ENCODE results near the gene TMED1.

Gene TMED1

DNA sequence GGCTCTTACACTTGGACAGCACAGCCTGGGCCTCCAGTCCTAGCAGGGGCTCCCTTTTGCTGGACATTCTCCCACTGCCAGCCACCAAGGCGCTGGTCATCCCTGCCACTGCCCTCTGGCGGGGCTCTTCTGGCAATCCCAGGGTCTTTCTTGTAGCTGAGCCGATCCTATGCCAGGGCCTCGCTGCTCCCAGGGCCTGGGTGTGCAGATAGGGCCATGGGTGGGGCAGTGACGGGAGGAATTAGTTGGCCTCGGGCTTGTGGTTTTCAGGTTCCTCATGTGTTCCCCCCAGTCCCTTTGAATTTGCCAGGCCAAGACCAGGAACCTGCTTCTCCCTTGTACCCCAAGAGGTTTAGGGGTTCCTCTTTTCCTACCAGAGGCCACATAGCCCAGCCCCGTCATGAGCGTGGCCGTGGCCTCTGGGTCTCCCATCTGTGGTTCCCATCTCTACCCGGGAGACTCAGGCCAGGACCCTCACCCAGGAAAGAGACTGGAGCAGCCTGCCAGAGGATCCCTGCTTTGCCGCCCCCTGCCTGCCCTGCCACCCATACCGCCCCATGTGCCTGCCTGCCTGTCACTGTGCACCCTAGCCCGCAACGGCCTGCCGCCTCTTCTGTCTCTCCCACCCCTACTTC, 26.2 kb downstream of the TMED1 start:
- no peak for DNase-seq (ENCODE audit: low spot score)

DNA sequence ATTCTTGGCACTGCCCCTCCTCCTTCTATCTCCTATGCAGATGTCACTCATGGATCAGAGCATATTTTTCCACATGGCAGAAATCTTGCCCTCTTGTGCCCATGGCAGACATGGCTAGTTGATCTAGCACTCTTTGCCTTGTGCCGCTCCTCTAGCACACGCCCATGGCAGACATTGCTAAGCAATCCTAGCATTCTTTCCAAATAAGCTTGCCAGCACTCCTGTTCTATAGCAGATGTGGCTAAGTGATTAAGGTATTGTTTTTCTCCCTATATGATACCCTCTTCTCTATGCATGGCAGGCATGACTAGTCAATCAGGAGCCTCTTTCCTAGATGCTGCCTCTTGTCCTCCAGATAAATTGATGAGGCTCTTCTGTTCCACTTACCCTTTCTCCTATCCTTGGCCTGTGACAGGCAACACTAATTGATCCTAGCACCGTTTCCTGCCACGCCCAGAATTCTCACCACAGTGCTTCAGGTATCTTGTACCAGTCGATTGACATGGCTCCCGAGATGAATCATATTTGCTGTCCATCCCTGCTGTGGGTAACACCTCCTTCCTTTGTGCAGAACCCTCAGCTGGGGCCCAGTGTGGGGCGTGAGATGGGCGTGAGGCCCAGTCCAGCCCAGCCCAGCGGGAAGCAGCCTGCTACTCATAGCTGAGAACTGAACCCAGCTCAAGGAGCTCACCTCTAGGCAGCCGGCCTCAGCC, 26.9 kb downstream of the TMED1 start:
- no peak for DNase-seq (ENCODE audit: low spot score)

DNA sequence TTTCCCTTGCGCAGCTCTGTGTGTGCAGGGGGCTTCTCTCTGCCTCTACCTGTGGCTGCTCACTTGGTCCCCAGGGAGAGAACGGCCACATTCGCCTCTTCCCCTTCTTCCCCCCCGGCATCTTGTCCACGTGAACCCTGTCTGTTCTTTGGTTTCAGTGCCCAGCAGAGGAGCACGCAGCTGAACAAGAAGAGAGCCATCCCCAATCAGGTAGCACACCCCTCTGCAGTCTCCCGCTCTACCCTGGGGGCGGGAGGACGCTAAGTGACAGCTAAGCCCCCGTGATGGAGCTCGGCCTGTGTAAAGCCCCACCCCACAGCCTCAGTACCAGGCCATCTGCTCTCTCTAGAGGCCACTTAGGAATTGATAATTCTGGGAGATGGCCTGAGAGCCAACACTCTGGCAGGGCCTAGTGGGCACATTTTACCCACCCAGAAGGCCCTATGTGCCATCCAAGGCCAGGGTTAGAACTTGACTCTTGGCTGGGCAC, 30.2 kb downstream of the TMED1 start:
- no peak for DNase-seq (ENCODE audit: low spot score)

DNA sequence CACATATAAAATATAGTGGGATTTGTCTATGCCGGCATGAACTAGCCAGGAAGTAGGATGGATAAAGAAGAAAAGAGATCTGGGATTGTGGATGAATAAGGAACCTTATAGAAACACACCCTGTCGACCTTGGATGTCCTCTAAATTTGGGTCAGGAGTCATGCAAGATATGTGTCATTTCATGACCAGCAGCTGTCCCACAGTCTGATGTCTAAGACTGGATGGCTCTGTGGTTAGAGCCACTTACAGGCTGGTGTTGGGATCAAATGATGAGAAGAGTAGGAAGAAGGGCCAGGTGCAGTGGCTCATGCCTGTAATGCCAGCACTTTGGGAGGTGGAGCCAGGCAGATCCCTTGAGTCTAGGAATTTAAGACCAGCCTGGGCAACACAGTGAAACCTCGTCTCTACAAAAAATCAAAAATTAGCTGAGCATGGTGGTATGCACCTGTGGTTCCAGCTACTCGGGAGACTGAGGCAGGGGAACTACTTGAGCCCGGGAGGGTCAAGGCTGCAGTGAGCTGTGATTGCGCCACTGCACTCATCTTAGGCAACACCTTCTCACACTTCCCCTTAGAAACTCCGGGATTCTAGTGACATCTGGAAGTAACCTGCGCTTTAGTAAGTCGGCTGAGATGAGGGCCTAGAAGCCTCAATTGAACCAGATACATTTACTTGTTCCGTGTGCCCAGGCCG, 30.8 kb downstream of the TMED1 start:
- no peak for DNase-seq (ENCODE audit: low spot score)

DNA sequence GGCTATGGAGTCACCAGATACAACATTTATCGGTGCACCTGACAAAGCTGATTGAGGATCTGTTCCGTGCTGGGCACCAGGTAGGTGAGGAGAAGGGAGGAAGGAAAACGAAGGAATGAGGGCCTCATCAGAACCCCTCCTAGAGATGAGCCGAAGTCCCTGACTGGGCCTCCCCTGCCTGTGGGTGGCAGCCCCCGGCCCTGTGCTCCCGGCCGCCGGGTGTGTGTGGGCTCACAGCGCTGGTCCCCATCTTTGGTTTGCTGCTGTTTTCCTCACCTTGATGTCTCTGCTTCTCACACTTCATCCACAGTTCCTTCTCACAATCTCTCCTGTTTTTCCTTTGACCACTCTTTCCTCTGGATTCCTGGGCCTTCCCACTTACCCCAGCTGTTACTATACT, 32.8 kb downstream of the TMED1 start:
- DNase-seq (ENCODE audit: low spot score), result no peak

DNA sequence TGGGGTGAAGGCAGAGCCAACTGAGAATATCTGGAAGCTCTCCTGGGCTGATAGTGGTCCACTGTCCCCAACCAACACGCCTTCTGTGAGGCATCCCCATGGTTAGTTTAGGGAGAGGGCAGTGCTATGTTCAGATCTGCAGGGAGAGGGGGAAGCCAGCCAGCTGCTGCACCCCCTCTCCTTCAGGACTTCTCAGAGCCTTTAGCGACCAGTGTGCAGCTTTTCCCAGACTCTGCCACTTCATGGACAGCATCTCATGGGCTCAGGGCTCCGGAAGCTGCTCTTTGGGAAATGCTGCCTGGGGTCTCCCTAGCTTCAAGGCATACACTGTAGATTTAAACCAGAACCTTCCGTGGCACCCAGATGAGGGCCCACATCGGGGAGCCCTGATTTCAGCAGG, 33.5 kb downstream of the TMED1 start:
- DNase-seq (ENCODE audit: low spot score), result no peak

DNA sequence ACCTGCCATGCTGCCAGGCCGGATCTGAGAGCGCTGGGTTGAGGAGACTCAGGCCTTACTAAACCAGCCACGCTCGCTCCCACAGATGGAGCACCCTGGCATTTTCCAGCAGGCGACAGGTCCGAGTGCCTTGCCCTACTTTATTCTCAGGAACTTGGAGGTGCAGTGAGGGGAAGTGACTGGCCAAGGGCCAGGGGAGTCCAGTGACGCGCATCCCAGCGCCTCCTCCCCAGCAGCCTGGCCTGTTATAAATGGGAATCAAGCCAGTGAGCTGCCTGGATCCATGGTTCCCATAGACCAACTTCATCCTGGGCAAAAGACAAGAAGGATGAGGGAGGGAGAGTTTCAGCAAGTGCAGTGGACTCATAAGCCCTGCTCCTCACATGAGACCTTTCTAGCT, 35.5 kb downstream of the TMED1 start:
- no peak for DNase-seq (ENCODE audit: low spot score)

DNA sequence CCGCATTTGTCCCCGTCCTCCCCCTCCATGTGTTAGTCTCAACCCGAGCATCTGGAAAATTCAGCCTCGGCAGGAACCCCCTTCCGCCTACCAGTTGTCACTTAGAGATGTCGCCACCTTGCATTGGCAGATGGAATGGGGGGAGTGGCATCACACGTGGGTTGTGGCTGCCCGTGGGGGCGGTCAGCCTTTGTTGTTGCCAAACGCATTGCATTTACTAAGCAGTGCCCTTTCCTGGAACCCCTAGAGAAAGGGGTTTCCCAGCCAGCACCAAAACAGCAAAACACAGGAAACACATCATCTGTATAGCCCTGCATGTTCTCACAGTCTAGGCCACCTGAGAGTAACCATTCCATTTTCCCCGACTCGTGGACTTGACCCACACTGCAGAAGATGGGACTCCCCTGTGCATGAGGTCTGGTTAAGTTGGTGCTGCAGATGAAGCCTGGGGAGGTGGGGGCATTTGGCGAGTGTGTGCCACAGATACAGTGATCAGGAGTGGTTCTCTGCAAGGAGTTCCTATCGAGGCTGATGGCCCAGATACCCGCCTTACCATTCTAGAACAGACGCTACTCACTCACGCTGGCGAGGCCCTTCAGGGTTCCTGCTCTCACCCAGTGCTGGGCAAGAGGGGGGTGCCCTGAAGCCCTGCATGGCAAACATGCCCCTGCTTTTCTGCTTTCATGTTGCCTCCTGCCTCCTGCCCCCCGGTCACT, 38.3 kb downstream of the TMED1 start:
- DNase-seq (ENCODE audit: low spot score), result no peak

DNA sequence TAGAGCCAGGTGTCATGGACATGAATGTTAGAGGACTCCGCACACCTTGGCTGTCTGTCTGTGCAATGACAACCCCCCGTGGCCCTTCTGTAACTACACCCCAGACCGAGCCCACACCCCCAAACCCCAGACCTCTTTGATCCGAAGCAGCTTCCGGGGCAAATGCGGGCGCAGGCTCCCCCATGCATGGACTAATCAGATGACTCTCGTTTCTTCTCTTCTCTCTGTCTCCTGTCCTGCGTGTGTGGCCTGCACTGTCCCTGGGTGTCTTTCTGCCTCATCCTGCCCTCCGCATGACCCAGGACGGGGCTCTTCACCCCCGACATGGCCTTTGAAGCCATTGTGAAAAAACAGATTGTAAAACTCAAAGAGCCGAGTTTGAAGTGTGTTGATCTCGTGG, 38.9 kb downstream of the TMED1 start:
- no peak for DNase-seq (ENCODE audit: low spot score)

DNA sequence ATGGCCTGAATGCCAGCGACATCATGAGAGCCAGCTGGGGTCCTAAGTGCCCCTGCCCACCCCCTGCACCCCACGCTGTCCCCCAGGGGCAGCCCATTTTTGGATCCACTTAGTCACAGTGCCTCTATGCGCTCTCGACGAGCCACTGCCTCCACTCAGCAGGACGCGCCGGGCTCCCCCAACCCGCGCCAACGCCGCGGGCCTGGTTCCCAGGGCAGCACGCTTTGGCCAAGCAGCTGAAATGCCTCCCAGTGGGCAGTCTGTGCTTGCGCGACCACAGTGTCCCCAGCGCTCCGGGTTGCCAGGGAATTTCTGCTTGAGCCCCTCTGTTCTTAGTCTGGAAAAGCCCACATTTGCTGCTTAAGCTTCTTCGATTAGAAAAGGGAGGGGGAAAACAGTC, 39.4 kb downstream of the TMED1 start:
- DNase-seq (ENCODE audit: low spot score), result no peak

DNA sequence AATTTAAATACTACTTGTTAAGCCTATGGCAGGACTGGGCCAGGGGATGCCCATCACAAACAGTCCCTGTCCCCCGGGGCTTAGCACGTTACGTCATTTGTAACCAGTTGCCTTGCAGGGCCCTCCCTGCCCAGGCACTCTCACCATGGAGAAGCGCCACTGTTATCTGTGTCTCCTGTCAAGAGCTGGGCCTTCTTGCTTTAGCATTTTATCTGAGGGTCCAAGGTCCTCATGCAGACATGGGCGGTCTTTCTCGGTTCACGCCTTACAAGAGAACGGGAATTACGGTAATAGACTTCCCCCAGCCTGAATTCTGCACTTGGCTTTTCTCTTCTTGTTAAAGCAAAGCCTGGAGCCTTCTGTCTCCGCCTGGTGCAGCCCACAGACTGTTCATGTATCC, 46.1 kb downstream of the TMED1 start:
- DNase-seq (ENCODE audit: low spot score), result no peak

DNA sequence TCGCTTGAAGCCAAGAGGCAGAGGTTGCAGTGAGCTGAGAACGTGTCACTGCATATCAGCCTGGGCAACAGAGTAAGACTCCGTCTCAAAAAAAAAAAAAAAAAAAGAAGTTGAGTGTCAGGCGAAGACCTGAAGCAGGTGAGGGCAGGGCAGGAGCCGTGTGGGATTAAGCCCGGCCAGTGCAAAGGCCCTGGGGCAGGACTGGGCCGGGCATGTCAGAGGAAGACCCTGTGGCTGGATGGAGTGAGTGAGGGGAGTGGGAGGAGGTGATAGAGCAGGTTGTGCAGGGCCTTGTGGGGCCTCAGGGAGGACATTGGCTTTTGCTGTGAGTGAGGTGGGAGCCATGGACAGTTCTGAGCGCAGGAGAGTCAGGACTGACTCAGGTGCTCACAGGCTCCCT, 47.9 kb downstream of the TMED1 start:
- no peak for DNase-seq (ENCODE audit: low spot score)

DNA sequence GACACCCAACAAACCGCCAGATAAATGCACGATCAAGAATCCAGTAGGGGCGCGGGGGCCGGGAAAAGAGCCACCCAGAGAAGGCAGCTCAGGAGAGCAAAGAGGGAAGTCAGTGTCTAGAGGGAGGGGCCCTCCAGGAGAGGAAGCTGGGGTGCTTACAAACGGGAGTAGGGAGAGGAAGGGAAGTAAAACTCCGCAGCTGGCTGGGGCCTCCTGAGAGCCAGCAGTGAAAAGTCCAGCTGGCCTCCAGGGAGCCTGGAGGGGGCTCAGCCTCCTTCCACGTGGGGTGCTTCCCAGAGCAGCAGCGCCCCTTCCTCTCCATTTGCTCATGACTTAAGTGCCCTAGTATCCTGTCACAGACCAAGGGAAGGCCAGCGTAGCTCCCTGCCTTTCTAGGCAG, 51.8 kb downstream of the TMED1 start:
- DNase-seq (ENCODE audit: low spot score), result no peak

DNA sequence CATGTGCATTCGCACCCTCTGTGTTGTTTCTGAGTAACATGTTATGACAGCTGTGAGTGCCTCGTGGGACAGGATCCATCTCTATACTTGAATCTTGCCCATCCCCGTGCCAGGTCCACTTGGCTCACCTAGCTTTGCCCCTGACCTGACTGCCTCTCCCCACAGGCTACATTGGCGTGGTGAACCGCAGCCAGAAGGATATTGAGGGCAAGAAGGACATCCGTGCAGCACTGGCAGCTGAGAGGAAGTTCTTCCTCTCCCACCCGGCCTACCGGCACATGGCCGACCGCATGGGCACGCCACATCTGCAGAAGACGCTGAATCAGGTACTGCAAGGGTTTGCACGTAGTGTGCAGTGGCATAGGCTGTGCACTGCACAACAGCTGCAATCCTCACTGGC, 53.2 kb downstream of the TMED1 start:
- DNase-seq (ENCODE audit: low spot score), result no peak
